MCF 10A (cell line): ENCODE data around the gene DPEP3. TPM values are rescaled to one million over a fixed set of nuclear protein-coding genes. Genes with fewer than 3 reads are reported as not detected.

ENCODE experiments used
- BruUV-seq: library from RNA; stranded (reverse); fragments of 400-500 nt; replicated peaks from 2 replicates; lab custom pipeline; 2021; lab: Mats Ljungman, UMichigan
- CTCF ChIA-PET: fragments of 300-600 bp; sonication (Branson Sonifier 250); formaldehyde crosslinking; extraction: SDS; loops from one replicate; lab custom pipeline; 2021; ENCODE audit warnings: antibody characterized with exemption, inconsistent platforms; lab: Yijun Ruan, JAX
- POLR2A ChIA-PET: fragments of 300-600, 350-650 bp; sonication (Branson Sonifier 250); formaldehyde crosslinking; extraction: SDS; loops from one replicate; lab custom pipeline; 2020; ENCODE audit warnings: antibody characterized with exemption, inconsistent platforms; lab: Yijun Ruan, JAX
- DNase-seq: peaks from one replicate; pipeline ENCODE4 v3.0.0-alpha.2; 2018; ENCODE audit not compliant: unreplicated experiment
- H3K27ac Mint-ChIP-seq: one replicate; pipeline ENCODE4 v1.8.0; 2022; ENCODE audit warnings: mild to moderate bottlenecking, low read depth, mixed read lengths; ENCODE audit not compliant: unreplicated experiment
- H3K27me3 Mint-ChIP-seq: one replicate; pipeline ENCODE4 v1.8.0; 2022; ENCODE audit warnings: mixed read lengths; ENCODE audit not compliant: insufficient read depth, unreplicated experiment
- H3K36me3 Mint-ChIP-seq: one replicate; pipeline ENCODE4 v1.8.0; 2022; ENCODE audit warnings: mild to moderate bottlenecking, moderate library complexity, mixed read lengths; ENCODE audit not compliant: insufficient read depth, unreplicated experiment
- H3K4me1 Mint-ChIP-seq: one replicate; pipeline ENCODE4 v1.8.0; 2022; ENCODE audit warnings: mixed read lengths; ENCODE audit not compliant: insufficient read depth, unreplicated experiment
- H3K4me3 Mint-ChIP-seq: one replicate; pipeline ENCODE4 v1.8.0; 2022; ENCODE audit warnings: mild to moderate bottlenecking, moderate library complexity, mixed read lengths; ENCODE audit not compliant: unreplicated experiment
- H3K9me3 Mint-ChIP-seq: one replicate; pipeline ENCODE4 v1.8.0; 2022; ENCODE audit warnings: mixed read lengths; ENCODE audit not compliant: unreplicated experiment
- intact Hi-C: fragments of 100-400 bp; cut with micrococcal nuclease; formaldehyde crosslinking; loops from 2 replicates; pipeline ENCODE4 v1.14.1; 2022
- total RNA-seq: library from RNA; stranded (reverse); gene quantifications from 2 replicates; pipeline ENCODE4 v1.2.3, GENCODE V29; 2022
- TF ChIP-seq, protein P1 (sequence below): fragments of 200-600 bp; IDR thresholded peaks from one replicate; pipeline ENCODE4 v1.8.0; 2022; ENCODE audit warnings: antibody characterized with exemption, mild to moderate bottlenecking; ENCODE audit not compliant: unreplicated experiment

The DPEP3 gene
- total RNA-seq, 1 experiment from 2014 or later: not detected

- Mint-ChIP-seq H3K4me1 (peaks cover 28% of the 10 kb centered on the region), H3K9me3 (no peaks in the 10 kb centered on the region), H3K27ac (peak overlapping the region; percentile 98), H3K36me3 (peaks cover 64% of the 10 kb centered on the region), H3K4me3 (peak overlapping the region; percentile 100), H3K27me3 (no peaks in the 10 kb centered on the region)
- intact Hi-C loops: no loop called here
- BruUV-seq: no TSS peak
- POLR2A ChIA-PET: interaction anchor here (0.6 to 4.3 kb wide), 21 partner anchors 9 to 303 kb away, joined by 3 to 45 read pairs (median 12); partner anchors contain the start of genes CENPT, DDX28, DUS2 and EDC4
- no peak for DNase-seq
- TF ChIP-seq, protein P1, sequence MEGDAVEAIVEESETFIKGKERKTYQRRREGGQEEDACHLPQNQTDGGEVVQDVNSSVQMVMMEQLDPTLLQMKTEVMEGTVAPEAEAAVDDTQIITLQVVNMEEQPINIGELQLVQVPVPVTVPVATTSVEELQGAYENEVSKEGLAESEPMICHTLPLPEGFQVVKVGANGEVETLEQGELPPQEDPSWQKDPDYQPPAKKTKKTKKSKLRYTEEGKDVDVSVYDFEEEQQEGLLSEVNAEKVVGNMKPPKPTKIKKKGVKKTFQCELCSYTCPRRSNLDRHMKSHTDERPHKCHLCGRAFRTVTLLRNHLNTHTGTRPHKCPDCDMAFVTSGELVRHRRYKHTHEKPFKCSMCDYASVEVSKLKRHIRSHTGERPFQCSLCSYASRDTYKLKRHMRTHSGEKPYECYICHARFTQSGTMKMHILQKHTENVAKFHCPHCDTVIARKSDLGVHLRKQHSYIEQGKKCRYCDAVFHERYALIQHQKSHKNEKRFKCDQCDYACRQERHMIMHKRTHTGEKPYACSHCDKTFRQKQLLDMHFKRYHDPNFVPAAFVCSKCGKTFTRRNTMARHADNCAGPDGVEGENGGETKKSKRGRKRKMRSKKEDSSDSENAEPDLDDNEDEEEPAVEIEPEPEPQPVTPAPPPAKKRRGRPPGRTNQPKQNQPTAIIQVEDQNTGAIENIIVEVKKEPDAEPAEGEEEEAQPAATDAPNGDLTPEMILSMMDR: no peak
- CTCF ChIA-PET: interaction anchor here (0.6 to 2.6 kb wide), 14 partner anchors 16 to 421 kb away, joined by 3 to 11 read pairs (median 4); no protein-coding TSS in a partner anchor
Measured at GRCh38 chr16:67934306-67935100, 45.8 kb downstream of the DPEP3 start.

DNA sequence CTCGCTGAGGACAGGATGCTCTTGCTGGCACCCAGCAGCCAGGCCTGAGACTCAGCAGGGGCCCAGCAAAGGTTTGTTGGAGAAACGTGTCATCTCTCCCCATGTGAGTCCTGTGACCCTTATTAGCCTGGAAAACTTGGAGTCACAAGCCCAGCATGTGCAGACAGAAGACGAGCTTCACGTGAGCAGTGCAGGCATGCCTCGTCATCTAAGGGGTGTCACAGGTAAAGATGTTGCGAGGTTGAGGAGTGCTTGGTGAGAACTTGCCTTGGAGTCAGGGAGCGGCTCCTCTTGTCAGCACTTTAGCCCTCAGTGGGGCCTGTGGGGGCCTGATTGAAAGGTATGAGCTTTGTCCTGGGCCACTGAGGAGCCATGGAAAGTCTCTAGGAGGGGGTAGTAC lies 46.5 kb downstream of the DPEP3 start:
- no TSS peak for BruUV-seq
- peak overlapping the region; percentile 100 for H3K4me3 Mint-ChIP-seq
- no peak overlapping the region for H3K27ac Mint-ChIP-seq
- H3K27me3 Mint-ChIP-seq: no peaks in the 10 kb centered on the region
- no peaks in the 10 kb centered on the region for H3K9me3 Mint-ChIP-seq
- TF ChIP-seq, protein P1: no peak
- CTCF ChIA-PET: interaction anchor here (0.5 to 2.6 kb wide), 11 partner anchors 16 to 420 kb away, joined by 3 to 11 read pairs (median 3); no protein-coding TSS in a partner anchor
- intact Hi-C loops: no loop called here
- peaks cover 58% of the 10 kb centered on the region for H3K36me3 Mint-ChIP-seq
- no peak for DNase-seq
- peaks cover 28% of the 10 kb centered on the region for H3K4me1 Mint-ChIP-seq
- POLR2A ChIA-PET: interaction anchor here (0.6 to 4.3 kb wide), 7 partner anchors 9 to 89 kb away, joined by 3 to 45 read pairs (median 21); partner anchors contain the start of genes CENPT, EDC4 and PSKH1

GRCh38 chr16:67932462-67932840 lies 47.8 kb downstream of the DPEP3 start:
- Mint-ChIP-seq H3K4me1 (peaks cover 27% of the 10 kb centered on the region), H3K4me3 (no peak overlapping the region), H3K9me3 (no peaks in the 10 kb centered on the region), H3K27me3 (no peaks in the 10 kb centered on the region), H3K36me3 (peaks cover 54% of the 10 kb centered on the region), H3K27ac (no peak overlapping the region)
- intact Hi-C loops: no loop called here
- CTCF ChIA-PET: interaction anchor here (0.6 to 3.5 kb wide), 3 partner anchors 13 to 322 kb away, joined by 3 to 22 read pairs (median 4); no protein-coding TSS in a partner anchor
- POLR2A ChIA-PET: no interaction called here
- no peak for DNase-seq
- TF ChIP-seq, protein P1: no peak
- no TSS peak for BruUV-seq
